Cardiac septum (tissue), 1 donor: Measurements from ENCODE around the gene KLHL34. TPM values are rescaled to one million over a fixed set of nuclear protein-coding genes. Genes with fewer than 3 reads are reported as not detected.

Experiments used
- DNase-seq: peaks from one replicate; pipeline ENCODE4 v3.0.0-alpha.2; 2020; ENCODE audit warnings: low spot score
- intact Hi-C: fragments of 100-400 bp; cut with DNase I; formaldehyde crosslinking; loops from one replicate; pipeline ENCODE4 v1.14.0; 2022
- long read RNA-seq: library from polyadenylated mRNA; unstranded; transcript quantifications from one replicate; pipeline ENCODE4 v2.0.0, GENCODE V29; 2021
- total RNA-seq: library from RNA; stranded (reverse); fragmentation: NEBNext Ultra II Directional; extraction: Animal tissue kit (Norgen Biotek cat#: 25700); gene quantifications from one replicate; pipeline ENCODE4 v1.2.1, GENCODE V29; 2021
- donor health status: DM: no; HTN: no; CAD: no.

The KLHL34 gene
- 9.1 TPM for total RNA-seq
- long read RNA-seq, transcript KLHL34-201 (1 exons, 3,641 nt) = major isoform, 33 of 36 reads
- long read RNA-seq, partial matches to known transcripts = 0 of 36 reads
- long read RNA-seq, other reads (novel, unspliced or antisense) = 3 of 36 reads

GRCh38 chrX:21658152-21658737, at the start of gene KLHL34:
Gene KLHL34 (minus strand): TSS chrX:21658330. CDS start chrX:21657788, 542 bp downstream.
- no peak for DNase-seq
- intact Hi-C loops = no loop called here

- no peak for DNase-seq
Observed at GRCh38 chrX:21705225-21705624, 47.1 kb upstream of the KLHL34 start.

GRCh38 chrX:21702725-21703124, 44.6 kb upstream of the KLHL34 start:
- DNase-seq = no peak
- intact Hi-C loops = no loop called here

More at GRCh38 chrX:21705225-21705624, 47.1 kb upstream of the KLHL34 start:
- intact Hi-C loops = no loop called here

- no peak for DNase-seq
- intact Hi-C loops = no loop called here
Observed at GRCh38 chrX:21700967-21701366, 42.8 kb upstream of the KLHL34 start.

GRCh38 chrX:21700275-21700674, 42.1 kb upstream of the KLHL34 start:
- intact Hi-C loops = no loop called here
- no peak for DNase-seq

- no peak for DNase-seq
- intact Hi-C loops = no loop called here
Observed at GRCh38 chrX:21699136-21699535, 41.0 kb upstream of the KLHL34 start.

- DNase-seq = no peak
- intact Hi-C loops = no loop called here
Observed at GRCh38 chrX:21698272-21698671, 40.1 kb upstream of the KLHL34 start.

- intact Hi-C loops = no loop called here
- DNase-seq = no peak
Observed at GRCh38 chrX:21691512-21692018, 33.4 kb upstream of the KLHL34 start.

- no peak for DNase-seq
Observed at GRCh38 chrX:21683941-21684340, 25.8 kb upstream of the KLHL34 start.

GRCh38 chrX:21678048-21678612, 20.0 kb upstream of the KLHL34 start:
- DNase-seq = no peak
- intact Hi-C loops = no loop called here

More at GRCh38 chrX:21683941-21684340, 25.8 kb upstream of the KLHL34 start:
- intact Hi-C loops = no loop called here

GRCh38 chrX:21675931-21676330, 17.8 kb upstream of the KLHL34 start:
- DNase-seq = no peak
- intact Hi-C loops = no loop called here

- DNase-seq = no peak
- intact Hi-C loops = no loop called here
Observed at GRCh38 chrX:21674430-21675186, 16.5 kb upstream of the KLHL34 start.

GRCh38 chrX:21666679-21667078, 8.5 kb upstream of the KLHL34 start:
- intact Hi-C loops = loop anchor here (5.0 kb wide), 1 partner anchor 46 kb away; no protein-coding TSS in a partner anchor
- DNase-seq = no peak

GRCh38 chrX:21666252-21666651, 8.1 kb upstream of the KLHL34 start:
- intact Hi-C loops = loop anchor here (5.0 kb wide), 1 partner anchor 46 kb away; no protein-coding TSS in a partner anchor

GRCh38 chrX:21662761-21663160, 4.6 kb upstream of the KLHL34 start:
- intact Hi-C loops = no loop called here
- no peak for DNase-seq

More at GRCh38 chrX:21666252-21666651, 8.1 kb upstream of the KLHL34 start:
- no peak for DNase-seq

- intact Hi-C loops = no loop called here
- no peak for DNase-seq
Observed at GRCh38 chrX:21661316-21661715, 3.2 kb upstream of the KLHL34 start.

GRCh38 chrX:21660156-21660555, 2.0 kb upstream of the KLHL34 start:
- intact Hi-C loops = no loop called here
- DNase-seq = no peak

- DNase-seq = no peak
- intact Hi-C loops = no loop called here
Observed at GRCh38 chrX:21659320-21659719, 1.2 kb upstream of the KLHL34 start.

- intact Hi-C loops = no loop called here
- no peak for DNase-seq
Observed at GRCh38 chrX:21658746-21659145, 616 bp upstream of the KLHL34 start.
